Hepatocyte (in vitro differentiated cells): ENCODE results near the gene INSR. TPM values are rescaled to one million over a fixed set of nuclear protein-coding genes. Genes with fewer than 3 reads are reported as not detected.

Source experiments
- DNase-seq: peaks from one replicate; pipeline ENCODE4 v3.0.0-alpha.2; 2016; ENCODE audit warnings: low spot score
- H2AFZ ChIP-seq: fragments of 200-600 bp; sonication (generic); 2 replicates; pipeline ENCODE4 v1.6.0; 2016; ENCODE audit warnings: antibody characterized with exemption, mild to moderate bottlenecking
- H3K27ac ChIP-seq: fragments of 200-600 bp; sonication (generic); 2 replicates; pipeline ENCODE4 v1.5.1; 2016; ENCODE audit warnings: mild to moderate bottlenecking
- H3K27me3 ChIP-seq: fragments of 200-600 bp; sonication (generic); 2 replicates; pipeline ENCODE4 v1.6.1; 2016
- H3K36me3 ChIP-seq: fragments of 200-600 bp; sonication (generic); replicated peaks from 2 replicates; pipeline ENCODE4 v1.5.1; 2016; ENCODE audit warnings: low read depth; ENCODE audit not compliant: insufficient read depth
- H3K4me1 ChIP-seq: fragments of 200-600 bp; sonication (generic); 2 replicates; pipeline ENCODE4 v1.5.1; 2016; ENCODE audit warnings: mild to moderate bottlenecking, moderate library complexity; ENCODE audit not compliant: insufficient read depth
- H3K4me2 ChIP-seq: fragments of 200-600 bp; sonication (generic); 2 replicates; pipeline ENCODE4 v1.6.0; 2016
- H3K4me3 ChIP-seq: fragments of 200-600 bp; sonication (generic); 2 replicates; pipeline ENCODE4 v1.5.1; 2016; ENCODE audit warnings: mild to moderate bottlenecking
- H3K79me2 ChIP-seq: fragments of 200-600 bp; sonication (generic); 2 replicates; pipeline ENCODE4 v1.6.0; 2017; ENCODE audit warnings: mild to moderate bottlenecking
- H3K9me2 ChIP-seq: fragments of 200-600 bp; sonication (generic); replicated peaks from 2 replicates; pipeline ENCODE4 v1.6.0; 2017; ENCODE audit warnings: mild to moderate bottlenecking; ENCODE audit not compliant: insufficient read depth
- H3K9me3 ChIP-seq: fragments of 200-600 bp; sonication (generic); 2 replicates; pipeline ENCODE4 v1.5.1; 2016; ENCODE audit warnings: low read depth, mild to moderate bottlenecking
- H4K20me1 ChIP-seq: fragments of 200-600 bp; sonication (generic); 2 replicates; pipeline ENCODE4 v1.6.0; 2016; ENCODE audit warnings: mild to moderate bottlenecking; ENCODE audit not compliant: insufficient read depth, poor library complexity, severe bottlenecking
- EZH2 ChIP-seq: fragments of 200-600 bp; sonication (generic); IDR thresholded peaks from 2 replicates; pipeline ENCODE4 v1.6.1; 2016; ENCODE audit warnings: antibody characterized with exemption, mild to moderate bottlenecking, borderline replicate concordance
- EZH2phosphoT487 ChIP-seq: fragments of 200-600 bp; sonication (generic); IDR thresholded peaks from one replicate; pipeline ENCODE4 v1.6.1; 2018; ENCODE audit warnings: antibody characterized with exemption, mild to moderate bottlenecking, low read depth, moderate library complexity; ENCODE audit not compliant: unreplicated experiment, severe bottlenecking
- WGBS: methylation state at CpG from one replicate; pipeline ENCODE4 v1.1.6; 2016; ENCODE audit warnings: low lambda C conversion rate; ENCODE audit errors: missing lambda C conversion rate; 5-methylcytosine and 5-hydroxymethylcytosine counted together
- polyA plus RNA-seq: library from polyadenylated mRNA; unstranded; fragments of >200 nt; fragmentation: Nextera tagmentation; extraction: Ambion mirVana; gene quantifications from 2 replicates; pipeline ENCODE4 v1.2.1, GENCODE V29; 2016
- total RNA-seq: library from RNA; depleted of rRNA; stranded (reverse); fragments of >200 nt; gene quantifications from 2 replicates; pipeline ENCODE4 v1.2.3, GENCODE V29; 2014
- TF ChIP-seq, protein P1 (sequence below): fragments of 200-600 bp; sonication (generic); IDR thresholded peaks from 2 replicates; pipeline ENCODE4 v1.5.1; 2016; ENCODE audit warnings: antibody characterized with exemption, mild to moderate bottlenecking; ENCODE audit not compliant: poor library complexity

Gene INSR
- total and polyA plus RNA-seq, 2 experiments from 2014 or later, result 17.0 to 59.0 TPM

DNA sequence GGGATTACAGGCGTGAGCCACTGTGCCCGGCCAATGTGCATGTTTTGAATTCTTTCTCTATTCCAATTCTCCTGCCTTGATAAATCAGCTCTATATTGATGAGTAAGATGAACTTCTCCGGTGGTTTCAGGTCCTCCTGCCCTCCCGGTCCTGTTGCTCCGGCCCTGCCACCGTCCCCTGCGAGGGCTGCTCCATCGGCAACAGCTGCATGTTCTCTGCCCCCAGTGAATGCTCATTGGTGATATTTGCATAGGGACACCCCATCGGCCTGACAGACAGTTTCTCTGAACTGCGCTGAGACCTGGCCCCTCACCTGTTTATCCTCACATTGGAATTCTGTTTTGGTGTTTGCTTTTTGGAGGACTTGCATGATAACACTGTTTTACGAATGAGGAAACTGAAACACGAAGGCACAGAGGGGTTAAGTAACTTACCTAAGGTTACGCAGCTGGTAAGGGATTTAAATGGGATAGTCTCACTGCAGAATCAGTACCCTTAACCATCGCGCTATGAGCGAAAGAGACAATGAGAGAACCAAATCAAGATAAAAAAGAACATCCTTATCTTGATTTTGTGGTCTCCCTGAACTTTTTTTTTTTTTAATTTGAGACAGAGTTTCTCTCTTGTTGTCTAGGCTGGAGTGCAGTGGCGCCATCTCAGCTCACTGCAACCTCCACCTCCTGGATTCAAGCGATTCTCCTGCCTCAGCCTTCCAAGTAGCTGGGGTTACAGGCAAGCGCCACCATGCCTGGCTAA lies 192.5 kb downstream of the INSR start:
- peak overlapping the region; percentile 56 for H3K27ac ChIP-seq
- no peaks in the 10 kb centered on the region for H3K79me2 ChIP-seq
- no peaks in the 10 kb centered on the region for H3K27me3 ChIP-seq
- 70% methylated on average over 19 of the region's 19 CpGs for WGBS
- peaks cover 8% of the 10 kb centered on the region for H3K4me1 ChIP-seq
- no peaks in the 10 kb centered on the region for H3K9me2 ChIP-seq
- H3K36me3 ChIP-seq, result no peaks in the 10 kb centered on the region
- H3K4me2 ChIP-seq, result no peak overlapping the region
- no peaks in the 10 kb centered on the region for H3K9me3 ChIP-seq
- no peak for DNase-seq
- no peaks in the 10 kb centered on the region for H4K20me1 ChIP-seq
- TF ChIP-seq, protein P1, sequence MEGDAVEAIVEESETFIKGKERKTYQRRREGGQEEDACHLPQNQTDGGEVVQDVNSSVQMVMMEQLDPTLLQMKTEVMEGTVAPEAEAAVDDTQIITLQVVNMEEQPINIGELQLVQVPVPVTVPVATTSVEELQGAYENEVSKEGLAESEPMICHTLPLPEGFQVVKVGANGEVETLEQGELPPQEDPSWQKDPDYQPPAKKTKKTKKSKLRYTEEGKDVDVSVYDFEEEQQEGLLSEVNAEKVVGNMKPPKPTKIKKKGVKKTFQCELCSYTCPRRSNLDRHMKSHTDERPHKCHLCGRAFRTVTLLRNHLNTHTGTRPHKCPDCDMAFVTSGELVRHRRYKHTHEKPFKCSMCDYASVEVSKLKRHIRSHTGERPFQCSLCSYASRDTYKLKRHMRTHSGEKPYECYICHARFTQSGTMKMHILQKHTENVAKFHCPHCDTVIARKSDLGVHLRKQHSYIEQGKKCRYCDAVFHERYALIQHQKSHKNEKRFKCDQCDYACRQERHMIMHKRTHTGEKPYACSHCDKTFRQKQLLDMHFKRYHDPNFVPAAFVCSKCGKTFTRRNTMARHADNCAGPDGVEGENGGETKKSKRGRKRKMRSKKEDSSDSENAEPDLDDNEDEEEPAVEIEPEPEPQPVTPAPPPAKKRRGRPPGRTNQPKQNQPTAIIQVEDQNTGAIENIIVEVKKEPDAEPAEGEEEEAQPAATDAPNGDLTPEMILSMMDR, result no peak
- TF ChIP-seq EZH2 (no peak), EZH2phosphoT487 (no peak)
- no peak overlapping the region for H3K4me3 ChIP-seq
- H2AFZ ChIP-seq, result no peak overlapping the region

GRCh38 chr19:7099597-7099921 lies 194.7 kb downstream of the INSR start:
- no peaks in the 10 kb centered on the region for H4K20me1 ChIP-seq
- no peak for DNase-seq
- H3K4me1 ChIP-seq, result peaks cover 8% of the 10 kb centered on the region
- no peaks in the 10 kb centered on the region for H3K27me3 ChIP-seq
- TF ChIP-seq, protein P1, result no peak
- TF ChIP-seq EZH2 (no peak), EZH2phosphoT487 (no peak)
- peak overlapping the region; percentile 57 for H2AFZ ChIP-seq
- no peaks in the 10 kb centered on the region for H3K9me3 ChIP-seq
- H3K36me3 ChIP-seq, result no peaks in the 10 kb centered on the region
- H3K79me2 ChIP-seq, result no peaks in the 10 kb centered on the region
- H3K9me2 ChIP-seq, result no peaks in the 10 kb centered on the region
- WGBS, result 29% methylated on average over 7 of the region's 9 CpGs
- peak overlapping the region; percentile 84 for H3K27ac ChIP-seq
- H3K4me2 ChIP-seq, result peak overlapping the region; percentile 76
- peak overlapping the region; percentile 37 for H3K4me3 ChIP-seq

DNA sequence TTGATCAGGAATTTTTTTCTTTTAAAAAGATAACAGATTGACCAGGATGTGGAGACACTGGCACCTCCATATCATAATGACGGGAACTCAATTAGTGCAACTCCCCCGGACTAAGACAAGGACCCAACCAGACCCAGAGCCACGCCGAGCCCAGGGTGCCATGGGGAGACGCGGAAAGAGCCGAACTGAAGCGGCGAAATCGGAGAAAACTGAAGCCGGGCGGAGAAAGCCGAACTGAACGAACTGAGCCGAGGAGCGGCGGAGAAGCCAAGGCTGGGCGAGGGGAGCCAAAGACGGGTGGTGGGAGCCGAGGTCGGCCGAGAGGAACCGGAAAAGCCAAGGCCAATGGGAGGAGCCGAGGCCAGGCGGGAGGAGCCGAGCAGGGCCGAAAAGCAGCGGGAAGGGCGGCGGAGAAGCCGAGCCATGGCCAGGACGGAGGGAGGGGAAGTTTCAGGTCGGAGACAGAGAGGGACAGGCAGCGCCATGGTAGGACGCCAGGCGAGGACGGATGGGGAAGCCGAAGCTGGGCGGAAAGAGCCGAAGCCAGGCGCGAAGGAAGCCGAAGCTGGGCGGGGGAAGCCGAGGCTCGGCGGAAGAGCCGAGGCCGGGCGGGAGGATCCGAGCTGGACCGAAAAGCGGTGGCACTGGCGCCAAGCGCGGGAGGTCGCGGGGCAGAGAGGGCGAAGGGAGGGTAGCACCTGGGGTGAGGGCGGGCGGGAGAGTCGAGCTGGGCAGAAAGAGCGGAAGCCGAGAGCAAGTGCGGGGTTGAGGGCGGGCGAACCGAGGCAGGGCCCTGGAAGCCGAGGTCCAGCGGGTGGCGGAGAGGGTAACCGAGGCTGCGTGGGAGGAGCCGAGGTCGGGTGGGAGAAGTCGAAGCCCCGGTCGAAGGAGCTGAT lies 195.3 kb downstream of the INSR start:
- H3K4me1 ChIP-seq, result peaks cover 8% of the 10 kb centered on the region
- no peaks in the 10 kb centered on the region for H3K79me2 ChIP-seq
- H3K4me2 ChIP-seq, result peak overlapping the region; percentile 76
- TF ChIP-seq, protein P1, result no peak
- no peak for TF ChIP-seq EZH2
- no peaks in the 10 kb centered on the region for H3K9me2 ChIP-seq
- H3K36me3 ChIP-seq, result no peaks in the 10 kb centered on the region
- peak overlapping the region; percentile 37 for H3K4me3 ChIP-seq
- H3K27me3 ChIP-seq, result no peaks in the 10 kb centered on the region
- H2AFZ ChIP-seq, result peak overlapping the region; percentile 57
- H4K20me1 ChIP-seq, result no peaks in the 10 kb centered on the region
- 2% methylated on average over 43 of the region's 78 CpGs for WGBS
- peak; percentile 95 for DNase-seq
- no peaks in the 10 kb centered on the region for H3K9me3 ChIP-seq
- H3K27ac ChIP-seq, result peak overlapping the region; percentile 84
